ENCODE results near the gene RCBTB1. TPM values are rescaled to one million over a fixed set of nuclear protein-coding genes. Genes with fewer than 3 reads are reported as not detected.
"Not testable (repeated sequence)": the region's sequence is repeated elsewhere in the genome, so short reads cannot be mapped to it uniquely, and the experiment has no call there.

Gene RCBTB1
- total RNA-seq, 4 donors from 2014 or later, result 82.2 to 172 (median 98.0) TPM

DNA sequence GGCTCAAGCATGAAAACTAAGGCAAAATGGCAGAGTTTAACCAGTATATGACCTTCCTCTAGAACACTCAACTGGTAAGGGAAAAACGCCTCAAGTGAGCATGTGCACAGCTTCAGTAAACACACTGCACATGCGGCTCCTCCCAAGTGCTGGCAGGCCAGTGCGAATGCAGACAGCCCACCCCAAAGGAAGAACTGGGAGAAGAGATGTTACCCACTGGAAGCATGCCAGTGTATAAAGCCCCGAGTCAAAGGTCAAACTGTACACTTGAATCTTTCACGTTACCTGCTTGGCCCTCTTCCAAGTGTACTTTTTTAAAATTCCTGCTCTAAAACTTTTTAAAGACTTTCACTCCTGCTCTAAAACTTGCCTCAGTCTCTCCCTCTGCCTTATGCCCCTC, 19.2 kb upstream of the RCBTB1 start:
- H3K36me3 ChIP-seq, result no peaks in the 10 kb centered on the region
- intact Hi-C loops (cut with DNase I), result no loop called here
- H3K4me3 ChIP-seq (replicated peaks in 1 of 3), result no peak overlapping the region
- TF ChIP-seq, protein P1, sequence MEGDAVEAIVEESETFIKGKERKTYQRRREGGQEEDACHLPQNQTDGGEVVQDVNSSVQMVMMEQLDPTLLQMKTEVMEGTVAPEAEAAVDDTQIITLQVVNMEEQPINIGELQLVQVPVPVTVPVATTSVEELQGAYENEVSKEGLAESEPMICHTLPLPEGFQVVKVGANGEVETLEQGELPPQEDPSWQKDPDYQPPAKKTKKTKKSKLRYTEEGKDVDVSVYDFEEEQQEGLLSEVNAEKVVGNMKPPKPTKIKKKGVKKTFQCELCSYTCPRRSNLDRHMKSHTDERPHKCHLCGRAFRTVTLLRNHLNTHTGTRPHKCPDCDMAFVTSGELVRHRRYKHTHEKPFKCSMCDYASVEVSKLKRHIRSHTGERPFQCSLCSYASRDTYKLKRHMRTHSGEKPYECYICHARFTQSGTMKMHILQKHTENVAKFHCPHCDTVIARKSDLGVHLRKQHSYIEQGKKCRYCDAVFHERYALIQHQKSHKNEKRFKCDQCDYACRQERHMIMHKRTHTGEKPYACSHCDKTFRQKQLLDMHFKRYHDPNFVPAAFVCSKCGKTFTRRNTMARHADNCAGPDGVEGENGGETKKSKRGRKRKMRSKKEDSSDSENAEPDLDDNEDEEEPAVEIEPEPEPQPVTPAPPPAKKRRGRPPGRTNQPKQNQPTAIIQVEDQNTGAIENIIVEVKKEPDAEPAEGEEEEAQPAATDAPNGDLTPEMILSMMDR (IDR thresholded peaks at IDR 0.05), result no peak
- TF ChIP-seq POLR2A (IDR thresholded peaks at IDR 0.05), result no peak
- H3K9me3 ChIP-seq, result no peaks in the 10 kb centered on the region
- H3K27ac ChIP-seq, result peak overlapping the region in 1 of 3 donors; percentile 20
- DNase-seq, result peak; percentile 37 to 47
- 8 to 32% methylated on average over 5 of the region's 5 CpGs for WGBS, 2 donors
- H3K27me3 ChIP-seq, result no peaks in the 10 kb centered on the region
- peaks cover 0 to 9% of the 10 kb centered on the region in 2 donors for H3K4me1 ChIP-seq

DNA sequence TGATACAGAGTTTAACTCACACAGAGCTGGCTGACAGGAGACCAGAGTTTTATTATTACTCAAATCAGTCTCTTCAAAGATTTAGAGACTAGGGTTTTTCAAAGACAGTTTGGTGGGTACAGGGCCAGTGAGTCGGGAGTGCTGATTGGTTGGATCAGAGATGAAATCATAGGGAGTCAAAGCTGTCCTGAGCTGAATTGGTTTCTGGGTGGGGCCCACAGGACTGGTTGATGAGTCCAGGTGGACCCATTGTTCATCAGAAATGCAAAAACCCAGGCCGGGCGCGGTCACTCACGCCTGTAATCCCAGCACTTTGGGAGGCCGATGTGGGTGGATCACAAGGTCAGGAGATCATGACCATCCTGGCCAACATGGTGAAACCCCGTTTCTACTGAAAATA, 17.3 kb upstream of the RCBTB1 start:
- H3K9me3 ChIP-seq; H3K4me1 ChIP-seq; H3K27me3 ChIP-seq; DNase-seq; H3K4me3 ChIP-seq (replicated peaks in 1 of 3); intact Hi-C loops (cut with DNase I); H3K36me3 ChIP-seq: not testable (repeated sequence)
- 95 to 97% methylated on average over 7 of the region's 7 CpGs for WGBS, 2 donors
- peak overlapping the region in 1 of 3 donors; percentile 4 for H3K27ac ChIP-seq

DNA sequence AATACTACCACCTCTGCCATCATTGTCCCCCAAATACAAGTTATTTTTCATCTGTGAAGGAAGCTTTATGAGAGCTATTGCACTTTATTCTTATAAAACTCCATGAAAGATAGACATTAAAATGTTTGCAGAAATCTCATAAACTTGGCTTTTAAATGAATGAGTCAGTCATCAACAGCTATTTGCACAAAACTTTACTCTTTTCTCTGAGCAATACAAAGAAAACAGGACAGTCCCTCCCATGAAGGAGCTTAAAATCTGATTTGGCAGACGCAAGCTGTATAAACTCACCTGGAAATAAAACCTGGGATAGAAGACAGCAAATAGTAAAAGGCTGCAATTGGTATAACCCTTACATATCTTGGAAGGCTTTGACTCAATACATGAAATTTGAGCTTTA, 16.6 kb upstream of the RCBTB1 start:
- H3K4me1 ChIP-seq, result peaks cover 0 to 9% of the 10 kb centered on the region in 2 donors

DNA sequence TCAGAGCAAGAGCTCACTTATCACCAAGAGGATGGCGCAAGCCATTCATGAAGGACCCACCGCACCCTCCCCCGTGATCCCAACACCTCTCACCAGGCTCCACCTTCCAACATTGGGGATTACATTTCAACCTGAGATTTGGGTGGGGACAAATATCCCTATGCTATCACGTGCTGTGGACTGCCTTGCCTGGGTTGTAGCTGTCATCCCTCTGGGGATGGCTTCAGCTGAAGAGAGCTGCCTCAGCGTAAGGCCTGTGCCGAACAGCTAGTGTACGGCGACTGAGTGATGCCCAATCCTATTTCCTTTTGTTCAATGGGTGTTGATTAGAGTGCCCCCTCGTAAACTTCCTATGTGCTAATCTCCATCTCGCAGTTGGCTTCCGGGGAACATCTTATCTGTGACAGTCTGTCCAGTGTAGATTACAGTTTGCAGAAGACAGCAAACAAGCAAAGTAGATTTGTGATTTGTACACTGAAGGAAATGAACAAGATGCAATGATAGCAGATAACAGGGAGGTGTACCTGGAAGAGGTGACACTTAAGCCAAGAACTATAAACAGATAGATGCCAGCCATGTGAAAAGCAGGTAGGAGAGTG, 11.8 kb upstream of the RCBTB1 start:
- Histone ChIP-seq H3K4me3 (replicated peaks in 1 of 3) (no peak overlapping the region), H3K27ac (no peak overlapping the region), H3K4me1 (no peaks in the 10 kb centered on the region), H3K36me3 (no peaks in the 10 kb centered on the region), H3K27me3 (no peaks in the 10 kb centered on the region), H3K9me3 (no peaks in the 10 kb centered on the region)
- intact Hi-C loops (cut with DNase I), result no loop called here
- no peak for DNase-seq
- 81 to 88% methylated on average over 11 of the region's 11 CpGs for WGBS, 2 donors
- no peak for TF ChIP-seq POLR2A (IDR thresholded peaks at IDR 0.05)
- TF ChIP-seq, protein P1 (IDR thresholded peaks at IDR 0.05), result no peak

More for the DNA sequence above, 16.6 kb upstream of the RCBTB1 start:
- TF ChIP-seq, protein P1 (IDR thresholded peaks at IDR 0.05), result no peak
- TF ChIP-seq POLR2A (IDR thresholded peaks at IDR 0.05), result no peak
- H3K27me3 ChIP-seq, result no peaks in the 10 kb centered on the region
- no peak for DNase-seq
- H3K9me3 ChIP-seq, result no peaks in the 10 kb centered on the region
- no peak overlapping the region for H3K4me3 ChIP-seq (replicated peaks in 1 of 3)
- WGBS, 2 donors, result 54 to 67% methylated on average over 1 of the region's 1 CpG
- no peaks in the 10 kb centered on the region for H3K36me3 ChIP-seq
- H3K27ac ChIP-seq, result peak overlapping the region in 1 of 3 donors; percentile 4
- intact Hi-C loops (cut with DNase I), result no loop called here

DNA sequence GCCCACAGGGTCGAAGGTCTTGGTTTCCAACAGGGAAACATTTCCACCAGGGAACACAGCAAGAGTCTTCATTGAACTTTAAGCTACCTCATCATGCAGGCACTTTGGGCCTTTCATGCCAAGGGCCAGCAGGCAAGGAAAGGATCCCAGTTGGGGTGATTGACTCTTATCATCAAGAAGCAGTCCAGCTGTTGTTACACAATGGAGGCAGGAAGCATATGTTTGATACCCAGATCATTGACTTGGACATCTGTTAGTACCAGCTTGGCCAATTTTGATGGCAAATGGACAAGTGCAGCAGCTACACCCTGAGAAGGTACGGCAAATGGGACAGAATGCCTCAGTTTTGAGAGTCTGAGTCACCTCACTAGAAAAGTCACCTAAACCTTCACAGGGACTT, 10.9 kb upstream of the RCBTB1 start:
- no peak for DNase-seq
- H3K27ac ChIP-seq, result no peak overlapping the region

More for the DNA sequence above, 10.9 kb upstream of the RCBTB1 start:
- no peaks in the 10 kb centered on the region for H3K9me3 ChIP-seq
- no peaks in the 10 kb centered on the region for H3K36me3 ChIP-seq
- no peaks in the 10 kb centered on the region for H3K4me1 ChIP-seq
- intact Hi-C loops (cut with DNase I), result no loop called here
- no peaks in the 10 kb centered on the region for H3K27me3 ChIP-seq
- TF ChIP-seq, protein P1 (IDR thresholded peaks at IDR 0.05), result no peak
- H3K4me3 ChIP-seq (replicated peaks in 1 of 3), result no peak overlapping the region
- 56 to 65% methylated on average over 2 of the region's 2 CpGs for WGBS, 2 donors

Measured in thyroid gland (tissue), 4 donors.